GM21447 (cell line): ENCODE results near the gene HNRNPLL.
"Not testable (repeated sequence)": the region's sequence is repeated elsewhere in the genome, so short reads cannot be mapped to it uniquely, and the experiment has no call there.

Source experiments
- ATAC-seq: cut with Tn5 transposase; IDR thresholded peaks from one replicate; pipeline ENCODE4 v1.9.1; 2021; ENCODE audit not compliant: unreplicated experiment

Gene HNRNPLL

DNA sequence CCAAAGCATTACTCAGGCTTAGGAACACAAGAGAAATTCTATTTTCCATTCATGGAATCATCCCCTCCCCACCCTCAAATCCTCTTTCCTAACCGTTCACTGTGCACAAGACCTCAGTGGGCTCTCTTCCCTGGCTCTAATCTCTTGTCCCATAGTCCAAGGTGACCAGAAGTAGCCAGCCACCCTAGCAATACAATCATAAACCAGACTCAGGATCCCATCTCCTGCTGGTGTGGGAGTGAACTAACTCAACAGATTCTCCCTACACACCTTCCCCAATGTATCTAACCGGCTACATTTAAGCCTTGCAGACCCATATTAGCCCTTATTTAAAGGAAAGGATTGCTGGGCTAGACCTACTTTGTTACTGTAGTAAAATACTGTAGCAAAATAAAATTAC, 45.5 kb downstream of the HNRNPLL start:
- no peak for ATAC-seq

GRCh38 chr2:38556006-38556801, 46.5 kb downstream of the HNRNPLL start:
- no peak for ATAC-seq

GRCh38 chr2:38554973-38555595, 47.6 kb downstream of the HNRNPLL start:
- no peak for ATAC-seq

DNA sequence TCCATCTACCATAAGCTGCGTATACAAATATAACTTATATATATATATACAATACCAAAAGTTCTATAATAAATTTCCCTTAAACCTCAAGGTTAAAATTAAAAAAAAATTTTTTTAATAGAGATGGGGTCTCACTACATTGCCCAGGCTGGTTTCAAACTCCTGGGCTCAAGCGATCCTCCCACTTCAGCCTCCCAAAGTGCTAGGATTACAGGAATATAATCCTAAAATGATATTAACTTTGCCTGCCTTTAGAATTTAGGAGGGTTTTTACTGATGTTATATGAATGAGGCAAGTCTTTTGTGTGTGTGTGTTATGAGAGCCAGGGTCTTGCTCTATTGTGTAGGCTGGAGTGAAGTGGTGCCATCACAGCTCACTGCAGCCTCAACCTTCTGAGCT, 49.2 kb downstream of the HNRNPLL start:
- no peak for ATAC-seq

DNA sequence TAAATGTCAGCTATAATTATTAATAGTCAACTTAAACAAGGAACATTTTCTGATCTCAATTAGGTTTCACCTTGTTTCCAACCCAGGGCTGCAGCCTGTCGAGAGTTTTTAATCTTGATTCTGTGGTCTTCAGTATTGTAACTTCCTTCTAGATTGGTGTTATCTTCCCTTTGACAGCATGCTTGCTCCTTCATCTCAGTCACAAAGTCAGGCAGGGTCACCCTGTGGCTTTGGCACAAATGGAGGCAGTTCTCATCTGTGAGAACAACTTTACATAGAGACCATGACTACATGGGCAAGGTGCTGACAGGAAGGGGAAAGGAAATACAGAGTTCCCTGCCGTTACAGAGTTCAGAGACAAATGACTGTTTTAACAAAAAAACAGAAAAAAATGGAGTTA, 50.5 kb downstream of the HNRNPLL start:
- ATAC-seq: no peak

- no peak for ATAC-seq
These were observed 51.0 kb downstream of the HNRNPLL start for GRCh38 chr2:38551746-38552145.

DNA sequence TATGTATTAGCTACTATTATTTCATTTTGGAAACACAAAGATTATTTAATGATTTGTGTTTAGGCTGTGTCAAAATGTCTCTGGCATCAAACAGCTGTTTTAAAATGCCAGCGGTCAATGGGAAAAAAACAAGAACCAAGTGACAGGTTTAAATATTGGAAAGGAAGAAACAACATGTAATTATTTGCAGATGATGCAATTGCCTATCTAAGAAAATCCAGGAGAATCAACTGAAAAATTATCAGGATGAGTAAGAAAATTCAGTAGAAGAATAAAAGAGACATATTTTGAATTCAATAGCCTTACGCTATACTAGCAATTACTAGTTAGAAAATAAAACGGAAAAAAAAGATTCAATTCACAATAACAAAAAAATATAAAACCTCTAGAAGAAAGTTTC, 51.6 kb downstream of the HNRNPLL start:
- ATAC-seq: no peak

DNA sequence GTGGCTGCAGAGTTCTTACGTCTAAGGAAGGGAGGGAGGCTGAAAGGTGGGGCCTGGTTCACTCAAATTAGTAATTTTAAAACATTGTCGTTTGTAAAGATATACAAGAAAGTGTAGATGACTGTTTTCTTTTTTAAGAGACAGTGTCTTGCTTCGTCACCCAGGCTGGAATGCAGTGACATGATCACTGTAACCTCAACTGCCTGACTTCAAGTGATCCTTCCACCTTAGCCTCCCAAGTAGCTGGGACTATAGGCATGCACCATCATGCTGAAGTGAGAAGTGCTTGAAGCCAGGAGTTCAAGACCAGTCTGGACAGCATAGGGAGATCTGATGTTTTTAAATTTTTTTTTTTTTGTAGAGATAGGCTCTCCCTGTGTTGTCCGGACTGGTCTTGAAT, 52.9 kb downstream of the HNRNPLL start:
- ATAC-seq: no peak

DNA sequence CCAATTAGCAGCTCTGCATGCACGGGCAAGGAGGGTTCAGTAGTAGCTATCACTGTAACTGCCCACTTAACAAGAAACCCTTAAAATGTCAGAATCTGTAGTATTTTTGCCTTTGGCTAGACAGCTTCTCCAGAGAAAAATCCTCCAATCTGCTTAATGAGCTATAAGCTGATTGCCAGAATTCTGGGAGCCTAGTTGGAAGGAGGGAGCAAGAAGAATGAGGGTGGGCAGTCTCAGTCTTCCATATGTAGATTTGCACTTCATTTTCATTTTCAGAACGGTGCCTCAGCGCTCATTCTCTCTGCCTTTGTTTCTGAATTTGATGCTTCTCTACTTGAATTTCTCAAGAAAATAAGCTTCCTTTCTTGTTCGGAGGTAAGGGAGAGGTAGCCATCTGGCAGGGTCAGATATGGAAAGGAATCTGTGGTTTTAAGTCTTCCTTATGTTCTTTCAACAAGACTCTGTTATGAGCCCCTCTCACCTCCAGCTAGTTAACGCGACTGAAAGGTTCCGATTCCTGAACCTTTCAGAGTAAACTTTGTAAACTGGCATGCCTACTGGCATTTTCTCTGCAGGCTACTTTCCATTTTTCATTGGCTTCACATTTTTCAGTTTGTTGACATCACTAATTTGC, 53.5 kb downstream of the HNRNPLL start:
- ATAC-seq: no peak

DNA sequence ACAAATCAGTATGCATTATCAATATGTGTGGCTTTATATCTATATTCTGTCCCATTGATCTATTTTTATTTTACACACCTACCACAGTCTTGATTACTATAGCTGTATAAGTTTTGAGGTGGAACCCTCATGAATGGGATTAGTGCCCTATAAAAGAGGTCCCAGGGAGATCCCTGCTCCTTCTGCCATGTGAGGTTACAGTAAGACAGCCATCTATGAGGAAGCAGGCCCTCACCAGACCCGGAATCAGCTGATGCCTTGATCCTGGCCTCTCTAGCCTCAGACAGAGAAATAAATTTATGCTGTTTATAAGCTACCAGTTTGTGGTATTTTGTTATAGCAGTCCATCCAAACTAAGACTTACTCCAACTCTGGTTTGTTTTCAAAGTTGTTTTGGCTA, 54.9 kb downstream of the HNRNPLL start:
- ATAC-seq: no peak

DNA sequence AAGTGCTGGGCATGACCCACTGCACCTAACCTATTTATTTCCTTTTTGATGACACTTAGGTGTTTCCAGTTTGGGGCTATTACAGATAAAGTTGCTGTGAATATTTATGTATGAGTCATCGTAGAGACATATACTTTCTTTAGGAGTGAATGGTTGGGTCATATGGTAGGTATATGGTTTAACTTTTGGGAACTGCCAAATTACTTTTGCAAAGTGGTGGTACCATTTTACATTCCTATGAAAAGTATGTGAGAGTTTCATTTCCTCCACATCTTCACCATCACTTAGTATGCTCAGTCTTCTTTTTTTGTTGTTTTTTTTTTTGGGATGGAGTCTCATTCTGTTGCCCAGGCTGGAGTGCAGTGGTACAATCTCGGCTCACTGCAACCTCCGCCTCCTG, 56.1 kb downstream of the HNRNPLL start:
- ATAC-seq: no peak

DNA sequence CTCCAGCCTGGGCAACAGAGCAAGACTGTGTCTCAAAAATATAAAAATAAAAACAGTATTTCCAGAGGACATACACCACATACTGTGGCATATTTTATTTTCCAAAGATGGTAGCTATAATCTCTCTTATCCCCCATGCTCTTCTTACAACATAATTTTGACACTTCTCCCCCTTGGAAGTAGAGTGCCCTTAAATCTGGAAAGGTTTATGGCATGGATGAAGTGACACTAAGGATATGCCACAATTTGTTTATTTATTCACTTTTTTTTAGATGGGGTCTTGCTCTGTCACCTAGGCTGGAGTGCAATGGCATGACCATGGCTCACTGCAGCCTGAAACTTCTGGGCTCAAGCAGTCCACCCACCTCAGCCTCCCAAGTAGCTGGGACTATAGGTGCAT, 56.7 kb downstream of the HNRNPLL start:
- ATAC-seq: no peak

DNA sequence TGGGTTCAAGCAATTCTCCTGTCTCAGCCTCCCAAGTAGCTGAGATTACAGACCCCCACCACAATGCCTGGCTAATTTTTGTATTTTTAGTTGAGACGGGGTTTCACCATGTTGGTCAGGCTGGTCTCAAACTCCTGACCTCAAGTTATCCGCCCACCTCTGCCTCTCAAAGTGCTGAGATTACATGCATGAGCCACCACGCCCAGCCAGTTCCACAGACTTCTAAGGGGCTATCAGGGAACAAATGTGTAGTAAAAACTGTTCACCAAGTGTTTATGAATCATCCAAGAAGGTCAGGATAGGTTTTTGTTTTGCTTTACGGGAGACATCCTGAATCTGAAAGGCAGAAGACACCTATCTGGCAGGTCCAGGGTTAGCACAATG, 60.5 kb downstream of the HNRNPLL start:
- not testable (repeated sequence) for ATAC-seq

GRCh38 chr2:38540580-38541286, 62.0 kb downstream of the HNRNPLL start:
- ATAC-seq: no peak

- no peak for ATAC-seq
These were observed 63.6 kb downstream of the HNRNPLL start for GRCh38 chr2:38539086-38539485.

DNA sequence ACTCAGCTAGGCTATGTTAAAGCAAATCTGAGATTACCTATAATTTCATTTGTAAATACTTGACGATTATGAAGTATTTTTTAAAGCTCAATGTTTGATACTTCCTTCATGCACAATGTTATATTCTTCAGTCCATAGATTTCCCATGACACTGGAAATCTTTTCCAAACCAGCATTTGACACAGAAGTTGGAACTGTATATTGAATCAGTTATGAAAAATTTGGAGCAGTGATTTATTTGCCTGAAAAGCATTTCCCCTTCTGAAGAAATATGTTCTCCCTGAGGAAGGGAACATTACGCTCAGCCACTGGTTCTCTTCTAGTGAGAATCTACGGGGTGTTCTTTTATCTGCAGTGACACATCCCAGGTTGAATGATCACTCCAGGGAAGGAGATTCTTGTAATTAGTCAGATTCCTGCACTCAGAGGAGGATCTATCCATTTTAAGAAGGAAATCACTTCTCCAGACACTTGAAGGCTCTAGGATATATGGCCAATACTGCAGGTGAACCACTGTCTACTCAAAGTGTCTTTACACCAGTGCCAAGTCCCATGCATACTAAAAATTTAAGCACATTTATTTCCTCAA, 64.7 kb downstream of the HNRNPLL start:
- ATAC-seq: no peak

- ATAC-seq: not testable (repeated sequence)
These were observed 65.4 kb downstream of the HNRNPLL start for GRCh38 chr2:38537296-38537695.

DNA sequence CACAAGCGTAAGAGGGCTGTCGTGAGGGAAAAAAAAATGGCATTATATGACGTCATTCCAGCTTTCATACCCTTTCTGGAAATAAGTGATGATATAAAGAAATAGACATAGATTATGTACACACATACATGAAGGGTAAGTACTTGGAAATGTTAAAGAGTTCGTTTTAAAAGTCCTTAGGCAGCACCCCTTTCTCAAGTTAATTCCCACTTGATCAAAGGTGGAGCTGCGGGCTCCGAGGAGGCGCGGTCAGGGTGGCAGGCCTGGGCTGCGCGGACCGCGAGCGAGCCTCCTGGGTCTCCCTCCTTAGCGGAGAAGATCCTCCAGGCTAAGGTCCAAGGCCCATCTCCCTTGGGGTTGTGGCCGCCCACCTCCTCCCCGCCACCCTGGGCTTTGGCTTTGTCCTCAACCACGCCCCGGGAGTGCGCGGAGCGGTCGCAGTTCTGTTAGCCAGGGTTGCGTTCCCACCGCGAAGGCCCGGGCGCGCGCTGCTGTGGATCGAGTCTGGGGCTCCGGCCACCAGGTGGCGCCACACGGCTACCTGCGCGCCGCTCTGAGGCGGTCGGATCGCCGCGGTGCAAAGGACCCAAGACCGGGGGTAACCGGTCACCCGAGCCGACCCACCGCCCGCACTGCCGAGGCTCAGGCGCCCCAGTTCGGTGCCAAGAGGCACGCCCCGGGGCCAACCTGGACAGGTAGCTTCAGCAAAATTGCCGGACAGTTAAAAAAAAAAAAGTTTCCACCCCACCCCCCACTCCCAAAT, 66.8 kb downstream of the HNRNPLL start:
- no peak for ATAC-seq

GRCh38 chr2:38535404-38535743, 67.4 kb downstream of the HNRNPLL start:
- no peak for ATAC-seq

- no peak for ATAC-seq
These were observed 67.9 kb downstream of the HNRNPLL start for GRCh38 chr2:38534746-38535403.
